Measurements from ENCODE around the gene PCDH12.

- TF ChIP-seq CTCF (conservative IDR thresholded peaks at IDR 0.05 in 1 of 2, IDR thresholded peaks at IDR 0.05 in 1 of 2; ENCODE audit: extremely low read depth in 1 of 2, insufficient read depth in 1 of 2, low read depth in 1 of 2, low read length in 2 of 2) (no peak), EZH2 (IDR thresholded peaks at IDR 0.05; ENCODE audit: borderline replicate concordance, low read length) (no peak)
Measured at GRCh38 chr5:142000173-142000572, 42.2 kb upstream of the PCDH12 start.
